Measurements from ENCODE around the gene AOAH. TPM values are rescaled to one million over a fixed set of nuclear protein-coding genes. Genes with fewer than 3 reads are reported as not detected.

Gene AOAH
- total and polyA plus RNA-seq, 2 donors (not counting 3 experiments of a cell fraction or from before 2014, with no cell fraction given), result not detected

GRCh38 chr7:36633377-36633776, 90.9 kb downstream of the AOAH start:
- FAIRE-seq, result no peak
- H3K4me1 ChIP-seq (ENCODE audit: control insufficient read depth, extremely low read depth, insufficient read depth, low read length), result no peaks in the 10 kb centered on the region
- no peak overlapping the region for H3K27ac ChIP-seq (ENCODE audit: insufficient read depth, low read depth, low read length)

GRCh38 chr7:36630112-36630650, 94.1 kb downstream of the AOAH start:
- TF ChIP-seq POLR2AphosphoS5 (IDR thresholded peaks at IDR 0.05; ENCODE audit: insufficient read depth, low read depth, low read length) (no peak), CTCF (IDR thresholded peaks at IDR 0.05; ENCODE audit: extremely low read depth in 1 of 2, insufficient read depth in 1 of 2, low read depth in 1 of 2, low read length in 2 of 2) (no peak), JUN (IDR thresholded peaks at IDR 0.05; ENCODE audit: borderline replicate concordance, insufficient read depth, insufficient read length, low read depth) (no peak), GATA2 (IDR thresholded peaks at IDR 0.05; ENCODE audit: insufficient read depth, insufficient read length, low read depth, low read length) (no peak), FOS (IDR thresholded peaks at IDR 0.05; ENCODE audit: borderline replicate concordance, insufficient read depth, low read length) (no peak), MYC (IDR thresholded peaks at IDR 0.05; ENCODE audit: low read depth, low read length) (no peak)
- FAIRE-seq (no peak), DNase-seq (ENCODE audit: low read depth, low spot score) (no peak)
- Histone ChIP-seq H2AFZ (ENCODE audit: low read depth, low read length) (no peak overlapping the region), H3K9ac (replicated peaks; ENCODE audit: extremely low read depth, insufficient read depth, low read length) (no peak overlapping the region), H3K9me1 (replicated peaks; ENCODE audit: control insufficient read depth, extremely low read depth, insufficient read depth, low read length) (no peaks in the 10 kb centered on the region), H3K79me2 (ENCODE audit: control insufficient read depth, insufficient read depth, low read length) (no peaks in the 10 kb centered on the region), H4K20me1 (replicated peaks; ENCODE audit: control insufficient read depth, extremely low read depth, insufficient read depth, low read length) (no peaks in the 10 kb centered on the region), H3K27me3 (ENCODE audit: control insufficient read depth in 2 of 2, insufficient read depth in 2 of 2, low read length in 2 of 2) (no peaks in the 10 kb centered on the region), H3K4me1 (ENCODE audit: control insufficient read depth, extremely low read depth, insufficient read depth, low read length) (no peaks in the 10 kb centered on the region), H3K9me3 (replicated peaks; ENCODE audit: control insufficient read depth, insufficient read depth, low read length) (no peaks in the 10 kb centered on the region), H3K4me2 (ENCODE audit: insufficient read depth, low read length) (no peak overlapping the region), H3K27ac (ENCODE audit: insufficient read depth, low read depth, low read length) (no peak overlapping the region), H3K4me3 (replicated peaks in 1 of 3; ENCODE audit: insufficient read depth in 1 of 3, low read depth in 1 of 3, low read length in 3 of 3) (no peak overlapping the region), H3K36me3 (ENCODE audit: control insufficient read depth in 2 of 2, extremely low read depth in 1 of 2, insufficient read depth in 2 of 2, low read length in 2 of 2) (no peaks in the 10 kb centered on the region)
- intact Hi-C loops (cut with micrococcal nuclease) (no loop called here), dilution Hi-C loops (cut with MboI; ENCODE audit: extremely low pct_ligation_motif_present, low sequenced_read_pairs) (no loop called here)
- CTCF ChIA-PET, result interaction anchor here (0.6 to 1.1 kb wide), 2 partner anchors 16 to 41 kb away, joined by 3 to 5 read pairs; no protein-coding TSS in a partner anchor
- no TSS peak for BruUV-seq (replicated peaks)
- POLR2A ChIA-PET, result no interaction called here

More at GRCh38 chr7:36633377-36633776, 90.9 kb downstream of the AOAH start:
- intact Hi-C loops (cut with micrococcal nuclease), result no loop called here
- no peak overlapping the region for H3K9ac ChIP-seq (replicated peaks; ENCODE audit: extremely low read depth, insufficient read depth, low read length)
- ChIA-PET CTCF (no interaction called here), POLR2A (no interaction called here)
- DNase-seq (ENCODE audit: low read depth, low spot score), result no peak
- H3K9me1 ChIP-seq (replicated peaks; ENCODE audit: control insufficient read depth, extremely low read depth, insufficient read depth, low read length), result no peaks in the 10 kb centered on the region
- TF ChIP-seq POLR2AphosphoS5 (IDR thresholded peaks at IDR 0.05; ENCODE audit: insufficient read depth, low read depth, low read length) (no peak), JUN (IDR thresholded peaks at IDR 0.05; ENCODE audit: borderline replicate concordance, insufficient read depth, insufficient read length, low read depth) (no peak), MYC (IDR thresholded peaks at IDR 0.05; ENCODE audit: low read depth, low read length) (no peak), GATA2 (IDR thresholded peaks at IDR 0.05; ENCODE audit: insufficient read depth, insufficient read length, low read depth, low read length) (no peak), EZH2 (IDR thresholded peaks at IDR 0.05; ENCODE audit: borderline replicate concordance, low read depth, low read length, severe bottlenecking) (no peak), POLR2A (IDR thresholded peaks at IDR 0.05; ENCODE audit: low read depth, low read length) (no peak)
- no peak overlapping the region for H3K4me3 ChIP-seq (replicated peaks in 1 of 3; ENCODE audit: insufficient read depth in 1 of 3, low read depth in 1 of 3, low read length in 3 of 3)
- no peaks in the 10 kb centered on the region for H3K79me2 ChIP-seq (ENCODE audit: control insufficient read depth, insufficient read depth, low read length)
- no peaks in the 10 kb centered on the region for H3K27me3 ChIP-seq (ENCODE audit: control insufficient read depth in 2 of 2, insufficient read depth in 2 of 2, low read length in 2 of 2)
- no peak overlapping the region for H3K4me2 ChIP-seq (ENCODE audit: insufficient read depth, low read length)
- no peaks in the 10 kb centered on the region for H3K9me3 ChIP-seq (replicated peaks; ENCODE audit: control insufficient read depth, insufficient read depth, low read length)
- H2AFZ ChIP-seq (ENCODE audit: low read depth, low read length), result no peak overlapping the region
- H3K36me3 ChIP-seq (ENCODE audit: control insufficient read depth in 2 of 2, extremely low read depth in 1 of 2, insufficient read depth in 2 of 2, low read length in 2 of 2), result no peaks in the 10 kb centered on the region
- dilution Hi-C loops (cut with MboI; ENCODE audit: extremely low pct_ligation_motif_present, low sequenced_read_pairs), result no loop called here
- no peaks in the 10 kb centered on the region for H4K20me1 ChIP-seq (replicated peaks; ENCODE audit: control insufficient read depth, extremely low read depth, insufficient read depth, low read length)
- BruUV-seq (replicated peaks), result no TSS peak

Data from endothelial cell of umbilical vein (primary cell).